ENCODE measurements around the gene STRN.
"Not testable (repeated sequence)": the region's sequence is repeated elsewhere in the genome, so short reads cannot be mapped to it uniquely, and the experiment has no call there.

The STRN gene

DNA sequence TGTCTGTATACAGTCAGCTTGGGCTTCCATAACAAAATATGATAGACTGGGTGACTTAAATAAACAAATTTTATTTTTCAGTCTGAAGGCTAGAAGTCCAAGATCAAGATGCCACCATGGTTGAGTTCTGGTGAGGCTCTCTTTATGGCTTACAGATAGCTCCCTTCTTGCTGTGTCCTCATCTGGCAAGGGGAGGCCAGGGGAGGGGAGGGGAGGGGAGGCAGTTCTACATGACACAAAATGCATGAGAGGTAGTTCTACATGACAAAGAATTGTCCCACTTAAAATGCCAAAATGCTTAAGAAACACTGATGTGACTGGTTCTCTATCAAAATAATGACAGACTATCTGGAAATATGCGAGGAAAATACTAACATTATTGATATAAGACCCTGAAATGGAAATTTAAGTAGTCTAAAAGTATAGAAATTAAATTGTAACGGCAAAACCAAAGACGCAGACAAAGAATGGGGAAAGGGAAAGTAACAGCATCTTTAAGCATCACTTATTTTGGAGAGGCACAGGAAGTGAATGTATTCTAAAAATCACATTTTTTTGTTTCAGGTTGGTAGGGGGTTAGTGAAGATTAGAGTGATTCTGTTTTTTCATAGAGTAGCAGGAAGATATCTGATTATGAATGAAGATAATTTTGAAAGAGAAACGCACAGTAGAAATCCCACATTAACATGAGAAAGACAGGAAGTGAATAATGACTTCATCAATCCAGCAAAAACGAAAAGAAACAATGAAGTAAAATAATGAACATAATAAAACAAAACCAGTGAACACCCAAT lies 131.4 kb downstream of the STRN start:
- no peak for DNase-seq

GRCh38 chr2:36834203-36834602 lies 132.1 kb downstream of the STRN start:
- DNase-seq = no peak

DNA sequence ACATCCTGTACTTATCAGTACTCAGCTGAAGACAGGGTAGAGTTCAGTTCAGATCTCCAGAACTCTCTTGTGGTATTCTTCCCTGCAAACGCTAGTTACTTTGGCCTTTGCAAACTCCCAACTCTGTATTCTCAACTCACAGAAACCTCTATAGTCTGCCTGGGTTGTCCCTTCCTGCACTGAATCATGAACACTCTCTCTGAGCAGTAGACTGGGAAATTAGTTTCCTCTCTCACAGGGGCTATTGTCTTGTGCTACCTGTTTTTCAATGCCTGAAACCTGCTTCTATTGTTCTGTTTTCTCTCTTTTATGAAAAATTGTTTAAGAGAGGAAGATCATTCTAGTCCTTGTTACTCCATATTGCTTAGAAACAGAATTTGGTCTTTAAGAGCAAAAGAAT lies 135.2 kb downstream of the STRN start:
- DNase-seq = no peak

GRCh38 chr2:36824683-36825082 lies 141.7 kb downstream of the STRN start:
- not testable (repeated sequence) for DNase-seq

- no peak for DNase-seq
These were observed 142.1 kb downstream of the STRN start for GRCh38 chr2:36824273-36824672.

- DNase-seq = no peak
These were observed 142.5 kb downstream of the STRN start for GRCh38 chr2:36823862-36824261.

- no peak for DNase-seq
These were observed 145.3 kb downstream of the STRN start for GRCh38 chr2:36820942-36821605.

GRCh38 chr2:36819095-36819711 lies 147.1 kb downstream of the STRN start:
- DNase-seq = no peak

- DNase-seq = no peak
These were observed 147.8 kb downstream of the STRN start for GRCh38 chr2:36818542-36818941.

GRCh38 chr2:36812196-36812595 lies 154.1 kb downstream of the STRN start:
- no peak for DNase-seq

GRCh38 chr2:36811071-36811470 lies 155.3 kb downstream of the STRN start:
- DNase-seq = no peak

DNA sequence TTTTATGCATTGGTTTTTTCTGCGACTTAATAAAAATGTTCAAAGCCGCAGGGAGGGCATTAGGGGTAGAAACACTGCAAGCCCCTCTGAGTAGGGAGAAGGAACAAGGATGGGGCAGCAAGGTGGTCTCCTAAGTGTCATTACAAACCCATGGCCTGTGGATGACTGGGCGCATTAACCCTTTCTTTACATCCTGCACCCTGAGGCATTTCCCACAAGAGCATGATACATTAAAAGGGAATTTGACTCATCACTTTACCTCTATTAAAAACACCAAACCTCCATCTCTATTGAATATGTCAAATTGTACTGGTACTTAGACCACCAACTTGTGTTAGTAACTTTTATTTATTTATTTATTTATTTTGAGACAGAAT lies 157.3 kb downstream of the STRN start:
- DNase-seq = no peak

DNA sequence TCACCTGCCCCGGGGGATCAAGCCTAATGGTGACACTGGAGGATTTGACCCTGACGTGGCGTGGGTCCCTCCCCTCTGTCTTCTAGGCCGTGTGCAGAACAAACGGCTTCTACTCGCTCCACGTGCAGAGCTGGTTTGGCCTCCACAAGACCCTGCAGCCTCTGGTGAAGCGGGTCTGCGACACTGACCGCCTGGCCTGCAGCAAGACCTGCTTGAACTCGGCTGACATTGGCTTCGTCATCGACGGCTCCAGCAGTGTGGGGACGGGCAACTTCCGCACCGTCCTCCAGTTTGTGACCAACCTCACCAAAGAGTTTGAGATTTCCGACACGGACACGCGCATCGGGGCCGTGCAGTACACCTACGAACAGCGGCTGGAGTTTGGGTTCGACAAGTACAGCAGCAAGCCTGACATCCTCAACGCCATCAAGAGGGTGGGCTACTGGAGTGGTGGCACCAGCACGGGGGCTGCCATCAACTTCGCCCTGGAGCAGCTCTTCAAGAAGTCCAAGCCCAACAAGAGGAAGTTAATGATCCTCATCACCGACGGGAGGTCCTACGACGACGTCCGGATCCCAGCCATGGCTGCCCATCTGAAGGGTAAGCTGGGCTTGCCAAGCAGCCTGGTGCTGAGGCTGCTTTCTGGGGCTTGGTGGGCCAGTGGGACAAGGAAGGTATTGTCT lies 157.8 kb downstream of the STRN start:
- DNase-seq = no peak

DNA sequence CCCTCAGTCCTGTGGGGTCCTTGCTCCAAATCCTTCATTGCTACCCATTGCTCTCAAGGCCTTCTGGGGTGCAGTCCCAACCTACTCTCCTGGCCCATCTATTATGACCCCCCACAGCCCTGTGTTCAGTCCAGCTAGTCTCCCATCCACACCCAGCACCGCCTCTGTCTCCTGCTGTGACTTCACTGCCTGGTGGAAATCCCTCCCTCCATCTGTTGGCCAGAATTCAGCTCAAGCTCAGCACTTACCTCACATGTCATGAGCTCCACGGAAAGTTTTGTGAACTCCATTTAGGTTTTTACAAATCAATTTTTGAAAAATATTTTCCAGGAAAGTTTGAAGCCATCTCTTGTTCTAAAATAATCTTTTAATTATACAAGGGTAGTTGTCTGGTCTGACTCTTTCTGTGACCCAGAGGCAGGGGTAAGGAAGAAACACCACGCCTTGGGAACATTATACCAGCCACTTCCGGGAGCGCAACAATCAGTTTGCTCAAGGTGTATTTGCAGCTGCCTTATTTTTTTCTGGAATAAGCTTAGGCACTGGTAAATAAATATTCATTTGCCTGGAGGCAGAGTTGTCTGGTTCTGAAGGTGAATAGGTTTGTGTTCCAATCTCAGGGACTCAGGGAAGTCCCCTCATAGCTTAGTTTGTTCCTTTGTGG lies 159.0 kb downstream of the STRN start:
- no peak for DNase-seq

GRCh38 chr2:36805635-36806224 lies 160.6 kb downstream of the STRN start:
- no peak for DNase-seq

- DNase-seq = no peak
These were observed 163.4 kb downstream of the STRN start for GRCh38 chr2:36802952-36803351.

DNA sequence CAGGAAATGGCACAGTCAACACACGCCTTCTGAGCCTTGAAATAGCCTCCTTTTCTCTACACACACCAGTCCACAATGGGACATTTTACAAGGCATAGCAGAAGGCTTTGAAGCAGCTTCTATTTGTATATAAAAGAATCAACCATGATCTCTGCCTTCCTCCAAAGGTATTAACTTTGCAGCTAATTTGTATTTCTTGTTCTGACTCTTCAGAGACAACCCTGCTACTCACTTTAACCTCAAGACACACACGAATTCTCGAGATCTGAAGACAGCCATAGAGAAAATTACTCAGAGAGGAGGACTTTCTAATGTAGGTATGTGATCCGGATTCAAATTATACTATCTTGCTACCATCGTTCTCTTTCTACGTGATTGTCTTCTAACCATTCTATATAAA lies 165.2 kb downstream of the STRN start:
- no peak for DNase-seq

- DNase-seq = peak; percentile 20
These were observed 166.0 kb downstream of the STRN start for GRCh38 chr2:36800381-36800780.

- no peak for DNase-seq
These were observed 167.6 kb downstream of the STRN start for GRCh38 chr2:36798724-36799123.

- DNase-seq = no peak
These were observed 168.8 kb downstream of the STRN start for GRCh38 chr2:36797324-36798070.

Measured in activated T-cell treated with anti-CD3 and anti-CD28 coated beads, Interleukin-2, amount 50 U/mL, for 1 hour (primary cell).